HG03565 (cell line): ENCODE data around the gene OR1L8.
A peak's percentile ranks its signal among the peaks of the same experiment; 100 is the strongest.
"Not testable (repeated sequence)": the region's sequence is repeated elsewhere in the genome, so short reads cannot be mapped to it uniquely, and the experiment has no call there.

Experiments
- ATAC-seq: cut with Tn5 transposase; IDR thresholded peaks from one replicate; pipeline ENCODE4 v1.9.1; 2021; ENCODE audit warnings: mild to moderate bottlenecking, moderate library complexity; ENCODE audit not compliant: unreplicated experiment

The OR1L8 gene

GRCh38 chr9:122583284-122583683, at the start of gene OR1L8:
OR1L8 (minus strand) TSS chr9:122583384; CDS start chr9:122568477, 14,907 bp downstream.
- not testable (repeated sequence) for ATAC-seq

DNA sequence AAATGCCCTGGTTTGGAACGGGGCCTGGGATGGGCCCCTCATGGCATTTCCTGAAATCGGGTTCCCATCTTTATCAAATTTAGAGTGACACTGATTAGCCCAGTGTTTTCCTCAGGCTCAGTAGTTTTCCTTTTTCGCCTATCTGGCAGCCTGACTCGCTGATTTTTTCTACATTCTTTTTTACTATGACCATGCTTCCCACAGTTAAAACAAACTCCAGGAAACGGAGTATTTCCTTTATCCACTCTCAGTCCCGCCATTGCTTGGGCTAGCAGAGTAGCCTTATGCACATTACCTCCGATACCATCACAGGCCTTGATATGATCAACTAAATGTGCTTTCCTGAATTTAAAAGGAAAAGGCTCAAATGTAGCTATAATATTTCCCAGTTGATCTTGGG, 36.8 kb upstream of the OR1L8 start:
- ATAC-seq, result no peak

GRCh38 chr9:122614362-122614761, 31.2 kb upstream of the OR1L8 start, which contains the start of gene OR1Q1:
OR1Q1 (plus strand) TSS chr9:122614738; CDS start chr9:122614738, 0 bp downstream.
- no peak for ATAC-seq

- no peak for ATAC-seq
These were observed 26.6 kb upstream of the OR1L8 start for GRCh38 chr9:122609804-122610203.

- no peak for ATAC-seq
These were observed 23.4 kb upstream of the OR1L8 start for GRCh38 chr9:122606587-122606986.

DNA sequence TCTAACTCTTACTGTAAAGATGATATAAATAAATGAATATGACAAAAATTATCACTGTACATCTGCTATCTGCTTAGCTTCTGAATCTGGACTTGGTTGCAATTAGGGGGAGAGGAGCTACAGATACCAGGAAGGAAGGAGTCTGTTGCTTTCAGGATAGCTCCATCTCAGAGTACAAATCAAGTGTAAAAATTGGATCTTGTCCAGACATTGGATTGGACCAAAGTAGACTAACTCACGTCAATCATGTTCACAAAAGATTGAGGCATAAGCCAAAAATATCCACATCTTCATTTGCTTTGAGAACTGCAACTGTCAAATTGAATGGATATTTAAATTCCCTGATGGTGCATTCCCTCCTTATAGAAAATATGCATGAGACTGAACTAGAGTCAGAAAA, 22.5 kb upstream of the OR1L8 start:
- ATAC-seq, result no peak

- ATAC-seq, result no peak
These were observed 2.8 kb downstream of the OR1L8 start for GRCh38 chr9:122580360-122580759.

DNA sequence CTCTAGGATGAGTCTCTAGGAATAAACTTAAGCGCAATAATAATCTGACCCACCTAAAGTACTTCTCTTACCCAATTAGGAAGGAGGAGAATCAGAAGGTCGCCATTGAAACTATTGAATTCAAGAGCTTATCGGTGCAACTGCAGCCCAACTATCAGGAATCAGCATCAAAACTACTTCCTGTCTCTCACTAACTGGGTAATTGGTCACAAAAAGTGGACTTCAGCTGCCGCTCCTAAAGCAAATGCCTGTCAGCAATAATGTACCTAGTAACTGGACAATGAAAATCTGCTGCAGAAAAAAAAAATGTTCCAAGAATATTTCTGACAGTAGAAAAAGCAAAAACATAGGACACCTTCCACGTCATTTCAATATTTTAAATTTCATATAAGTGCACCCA, 3.3 kb downstream of the OR1L8 start:
- ATAC-seq, result no peak

GRCh38 chr9:122572456-122572855, 10.7 kb downstream of the OR1L8 start:
- ATAC-seq, result peak; percentile 53

DNA sequence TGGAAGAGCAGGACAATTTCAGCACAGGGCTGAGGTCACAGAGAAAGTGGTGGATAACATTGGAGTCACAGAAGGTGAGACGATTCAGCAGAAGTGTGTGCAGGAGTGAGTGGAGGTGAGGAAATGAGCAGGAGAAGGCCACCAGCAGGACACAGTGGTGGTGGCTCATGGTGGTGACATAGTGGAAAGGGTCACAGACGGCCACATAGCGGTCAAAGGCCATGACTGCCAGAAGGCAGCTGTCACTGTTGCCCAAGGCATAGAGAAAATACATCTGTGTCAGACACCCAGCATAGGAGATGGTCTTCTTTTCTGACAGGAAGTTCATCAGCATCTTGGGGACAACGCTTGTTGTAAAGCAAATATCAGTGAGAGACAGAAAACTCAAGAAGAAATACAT, 15.3 kb downstream of the OR1L8 start:
- no peak for ATAC-seq

DNA sequence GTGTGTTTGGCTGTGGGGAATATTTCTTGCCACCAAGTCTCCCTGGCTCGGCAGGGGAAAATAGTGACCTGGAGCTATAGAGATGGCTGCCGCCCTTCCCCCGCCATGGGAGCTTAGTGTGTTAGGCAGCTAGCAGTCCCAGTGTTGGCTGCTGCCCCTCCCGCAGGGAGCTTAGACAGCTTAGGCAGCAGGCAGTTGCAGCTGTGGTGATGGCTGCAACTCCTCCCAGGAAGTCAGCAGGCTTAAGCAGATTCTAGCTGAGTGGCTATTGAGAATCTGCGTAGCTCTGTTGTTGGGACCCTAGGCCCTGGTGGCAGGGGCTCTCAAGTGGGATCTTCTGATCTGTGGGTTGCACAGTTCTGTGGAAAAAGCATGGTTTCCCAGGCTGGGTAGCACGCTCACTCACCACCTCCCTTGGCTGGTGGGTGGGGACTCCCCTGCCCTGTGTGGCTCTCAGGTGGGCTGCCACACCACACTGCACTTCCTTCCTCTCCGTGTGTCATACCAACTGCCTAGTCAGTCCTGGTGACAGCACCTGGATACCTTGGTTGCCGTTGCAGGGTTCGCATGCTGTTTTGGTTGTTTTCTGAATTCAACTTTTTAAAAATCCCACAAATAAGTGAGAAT, 20.9 kb downstream of the OR1L8 start:
- no peak for ATAC-seq

DNA sequence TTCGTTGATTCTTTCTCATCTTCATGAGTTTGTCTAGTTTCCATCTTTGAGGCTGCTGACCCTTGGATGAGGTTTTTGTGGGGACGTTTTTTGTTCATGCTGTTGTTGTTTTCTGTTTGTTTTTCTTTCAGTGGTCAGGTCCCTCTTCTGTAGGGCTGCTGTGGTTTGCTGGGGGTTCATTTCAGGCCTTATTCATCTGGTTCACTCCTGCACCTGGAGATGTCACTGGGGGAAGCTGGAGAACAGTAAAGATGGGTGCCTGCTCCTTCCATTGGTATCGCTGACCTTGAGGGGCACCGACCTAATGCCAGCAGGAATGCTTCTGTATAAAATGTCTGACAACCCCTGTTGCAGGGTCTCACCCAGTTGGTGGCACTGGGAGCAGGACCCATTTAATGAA, 21.7 kb downstream of the OR1L8 start:
- ATAC-seq, result no peak

- no peak for ATAC-seq
These were observed 30.4 kb downstream of the OR1L8 start, which contains the start of gene OR1N2 for GRCh38 chr9:122552812-122553211. OR1N2 (plus strand) TSS chr9:122553112; CDS start chr9:122553212, 100 bp downstream.

DNA sequence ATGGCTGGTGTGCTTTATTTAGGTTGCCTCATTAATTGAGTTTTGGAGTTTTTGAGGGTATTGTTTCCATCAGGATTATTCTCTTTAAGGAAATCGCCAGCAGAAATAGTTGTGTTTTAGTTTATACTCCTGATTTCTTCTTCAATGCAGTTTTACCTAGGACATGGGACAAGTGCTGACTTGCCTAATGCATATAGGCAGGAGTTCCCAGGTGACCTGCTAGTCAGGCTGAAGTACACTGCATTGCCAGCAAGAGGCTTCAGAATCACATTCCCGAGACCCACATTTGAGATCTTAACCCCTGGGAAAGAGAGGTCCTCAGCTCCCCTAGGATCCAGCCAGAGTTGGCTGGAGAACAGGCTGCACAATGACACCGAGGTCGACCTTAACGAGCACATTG, 31.8 kb downstream of the OR1L8 start:
- no peak for ATAC-seq

DNA sequence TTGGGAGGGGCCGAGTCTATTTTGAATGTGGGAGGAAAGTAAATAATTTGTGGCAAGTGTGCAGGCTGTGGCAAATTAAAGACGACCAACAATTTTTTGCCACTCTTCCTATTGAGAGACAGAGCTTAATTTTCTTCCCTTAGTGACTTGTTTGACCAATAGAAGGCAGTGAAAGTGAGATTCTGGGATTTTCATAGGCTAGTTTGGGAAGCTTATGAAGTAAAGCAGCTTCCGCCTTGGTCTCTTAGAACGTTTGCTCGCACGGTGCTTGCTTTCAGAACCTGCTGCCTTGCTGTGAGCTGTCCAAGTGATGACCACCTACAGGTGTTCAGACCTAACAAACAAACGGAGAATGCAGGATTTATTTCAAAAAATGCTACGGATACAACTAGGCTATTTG, 37.0 kb downstream of the OR1L8 start:
- no peak for ATAC-seq

- no peak for ATAC-seq
These were observed 44.4 kb downstream of the OR1L8 start for GRCh38 chr9:122538757-122539156.

DNA sequence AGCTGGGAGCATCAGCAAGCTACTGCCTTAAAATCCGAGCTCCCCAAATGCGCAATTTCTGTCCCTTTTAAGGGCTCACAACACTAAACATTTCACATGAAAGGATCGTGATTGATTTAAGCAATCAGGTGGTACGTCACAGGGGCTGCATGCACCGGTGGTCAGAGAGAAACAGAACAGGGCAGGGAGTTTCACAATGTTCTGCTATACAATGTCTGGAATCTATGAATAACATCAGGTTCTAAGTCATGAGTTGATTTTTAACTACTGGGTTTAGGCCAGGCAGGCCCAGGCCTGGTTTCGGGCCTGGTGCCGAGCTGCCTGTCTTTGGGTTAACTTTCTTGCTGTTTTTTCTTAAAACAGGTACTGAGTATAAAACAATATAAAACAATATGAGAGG, 46.1 kb downstream of the OR1L8 start:
- not testable (repeated sequence) for ATAC-seq

DNA sequence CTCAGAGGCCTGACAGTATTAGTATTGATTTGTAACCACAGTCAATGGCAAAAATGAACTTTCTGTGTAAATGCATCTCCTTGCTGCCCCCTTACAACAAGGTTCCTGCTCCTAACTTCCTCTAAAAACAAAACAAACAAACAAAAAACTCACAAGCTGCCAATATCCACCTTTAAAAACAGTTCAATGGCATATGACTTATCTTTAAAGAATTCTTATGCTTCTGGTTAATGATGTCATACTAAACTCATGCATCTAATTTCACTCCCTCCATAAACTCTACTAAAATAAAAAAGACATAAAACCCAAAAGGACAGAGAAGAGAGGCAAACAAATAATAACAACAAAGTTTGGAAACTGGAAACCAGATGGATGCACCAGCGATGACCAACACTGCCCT, 47.0 kb downstream of the OR1L8 start:
- no peak for ATAC-seq

DNA sequence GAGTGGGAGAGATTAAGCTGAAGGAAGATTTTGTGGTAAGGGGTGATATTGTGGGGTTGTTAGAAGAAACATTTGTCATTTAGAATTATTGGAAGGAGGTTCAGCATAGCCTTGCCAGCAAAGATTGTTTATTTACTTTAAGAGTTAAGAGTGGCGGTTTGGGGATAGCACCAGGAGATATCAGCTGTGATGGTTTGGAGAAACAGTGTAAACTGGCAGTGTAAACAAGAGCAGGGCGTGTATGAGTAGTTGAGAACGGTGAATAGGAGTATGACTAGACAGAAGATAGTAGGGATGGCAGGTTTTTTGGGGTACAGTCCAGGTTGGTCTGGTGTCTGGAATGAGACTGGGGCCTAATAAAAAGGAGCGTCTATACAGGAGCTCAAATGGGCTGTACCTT, 52.0 kb downstream of the OR1L8 start:
- ATAC-seq, result not testable (repeated sequence)

DNA sequence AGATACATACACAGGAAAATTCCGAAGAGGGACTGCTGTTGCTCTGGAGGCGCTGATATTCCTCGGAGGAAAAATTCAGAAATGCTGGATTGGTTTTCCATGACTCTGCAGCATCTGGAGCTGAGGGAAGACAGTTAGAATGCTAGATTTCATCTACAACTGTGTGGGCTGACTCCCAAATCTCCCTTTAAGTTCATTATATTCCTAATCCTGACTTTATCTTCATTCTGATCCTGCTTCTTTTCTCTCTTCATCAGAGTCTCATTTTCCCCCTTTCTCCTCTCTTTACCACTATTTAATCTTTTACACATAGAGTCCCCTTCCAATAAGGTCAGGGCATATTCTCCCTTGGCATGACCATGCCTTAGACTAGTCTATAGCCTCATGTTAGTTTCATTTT, 56.0 kb downstream of the OR1L8 start, which contains the start of gene OR1N1:
OR1N1 (minus strand) TSS at position 101 of the 400 bp plus-strand sequence; CDS start at position 101, 0 bp downstream.
- ATAC-seq, result no peak

DNA sequence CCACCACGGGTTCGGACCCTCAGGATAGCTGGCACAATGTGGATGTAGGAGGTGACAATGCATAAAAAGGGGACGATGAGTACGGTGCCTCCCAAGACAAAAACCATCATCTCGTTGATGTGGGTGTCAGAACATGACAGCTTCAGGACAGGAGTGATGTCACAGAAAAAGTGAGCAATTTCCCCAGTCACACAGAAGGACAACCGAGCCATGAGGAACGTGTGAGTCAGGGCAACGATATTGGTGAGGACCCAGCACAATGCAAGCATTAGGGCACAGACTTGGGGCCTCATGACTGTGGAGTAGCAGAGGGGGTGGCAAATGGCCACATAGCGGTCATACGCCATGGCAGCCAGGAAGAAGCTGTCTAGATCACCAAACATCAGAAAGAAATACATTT, 56.6 kb downstream of the OR1L8 start:
- no peak for ATAC-seq

DNA sequence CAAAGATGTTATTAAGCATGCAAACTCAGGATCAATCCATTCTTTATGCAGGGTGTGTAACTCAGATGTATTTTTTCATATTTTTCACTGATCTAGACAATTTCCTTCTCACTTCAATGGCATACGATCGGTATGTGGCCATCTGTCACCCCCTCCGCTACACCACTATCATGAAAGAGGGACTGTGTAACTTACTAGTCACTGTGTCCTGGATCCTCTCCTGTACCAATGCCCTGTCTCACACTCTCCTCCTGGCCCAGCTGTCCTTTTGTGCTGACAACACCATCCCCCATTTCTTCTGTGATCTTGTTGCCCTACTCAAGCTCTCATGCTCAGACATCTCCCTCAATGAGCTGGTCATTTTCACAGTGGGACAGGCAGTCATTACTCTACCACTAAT, 63.8 kb downstream of the OR1L8 start:
- ATAC-seq, result no peak

- ATAC-seq, result no peak
These were observed 64.3 kb downstream of the OR1L8 start, which contains the start of gene OR1J4 for GRCh38 chr9:122518841-122519240. OR1J4 (plus strand) TSS chr9:122519141; CDS start chr9:122519141, 0 bp downstream.
